GM18517 (cell line): ENCODE measurements around the gene ARHGEF4.

Experiments
- ATAC-seq: cut with Tn5 transposase; IDR thresholded peaks from one replicate; pipeline ENCODE4 v1.9.1; 2021; ENCODE audit warnings: mild to moderate bottlenecking, moderate library complexity; ENCODE audit not compliant: unreplicated experiment

ARHGEF4 gene, protein sequence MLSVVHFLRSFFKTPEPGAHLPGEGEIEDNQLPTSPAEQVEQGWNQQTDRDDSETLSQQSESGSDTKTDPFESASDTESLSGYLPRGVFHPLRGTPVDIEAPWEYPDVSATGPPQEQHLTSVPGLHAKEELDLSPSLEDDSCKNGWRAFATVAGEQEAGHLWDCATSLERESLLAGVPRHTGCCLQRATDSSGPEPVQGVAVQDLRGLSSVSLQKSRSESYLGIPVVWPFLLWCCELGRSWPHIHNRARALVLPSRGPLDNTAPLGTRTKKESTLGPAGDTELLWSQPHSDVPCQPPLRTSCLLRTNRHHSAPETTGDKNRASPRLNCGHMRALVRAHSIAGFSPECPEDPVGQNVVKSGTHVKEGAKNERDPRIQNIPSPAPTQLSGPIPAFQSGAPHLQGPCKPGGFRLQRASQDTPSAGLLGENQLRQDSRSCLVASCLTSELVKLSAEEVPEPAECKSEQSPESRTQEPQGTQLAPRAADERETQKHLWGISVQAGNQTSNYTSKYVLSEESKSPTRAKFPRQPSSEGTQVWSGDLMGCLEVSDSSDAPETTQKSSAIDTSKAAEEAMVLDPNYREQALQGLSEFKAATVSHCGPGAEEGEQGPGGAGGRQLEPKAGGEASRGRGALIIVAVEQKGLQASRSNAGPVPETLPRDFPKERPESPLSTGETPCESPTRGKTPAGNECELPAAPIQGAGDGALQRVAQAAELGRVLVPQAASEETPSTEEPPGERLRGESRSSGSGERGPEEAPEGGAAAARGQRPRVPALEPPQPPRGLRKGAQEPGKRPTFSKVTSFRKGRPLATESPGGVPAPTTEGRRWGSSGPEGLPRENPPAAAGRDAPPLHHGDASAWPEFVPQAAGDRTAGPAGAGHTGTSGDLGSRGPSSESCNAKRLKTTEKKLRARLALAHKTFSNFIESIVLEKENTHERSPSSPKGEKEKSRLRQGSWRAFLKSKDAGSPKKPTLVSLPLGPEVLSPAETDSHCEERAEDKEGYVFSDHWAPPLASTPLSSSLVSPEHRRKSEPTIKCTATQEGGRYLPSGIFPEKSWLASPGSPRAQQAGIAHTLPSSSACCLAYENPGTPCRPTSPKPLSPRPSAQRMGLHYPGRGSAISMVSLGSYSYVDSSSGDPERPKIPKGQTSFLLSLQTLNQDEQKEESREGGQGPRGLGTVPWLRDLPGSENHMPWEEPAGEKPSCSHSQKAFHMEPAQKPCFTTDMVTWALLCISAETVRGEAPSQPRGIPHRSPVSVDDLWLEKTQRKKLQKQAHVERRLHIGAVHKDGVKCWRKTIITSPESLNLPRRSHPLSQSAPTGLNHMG (N-terminal part only)

DNA sequence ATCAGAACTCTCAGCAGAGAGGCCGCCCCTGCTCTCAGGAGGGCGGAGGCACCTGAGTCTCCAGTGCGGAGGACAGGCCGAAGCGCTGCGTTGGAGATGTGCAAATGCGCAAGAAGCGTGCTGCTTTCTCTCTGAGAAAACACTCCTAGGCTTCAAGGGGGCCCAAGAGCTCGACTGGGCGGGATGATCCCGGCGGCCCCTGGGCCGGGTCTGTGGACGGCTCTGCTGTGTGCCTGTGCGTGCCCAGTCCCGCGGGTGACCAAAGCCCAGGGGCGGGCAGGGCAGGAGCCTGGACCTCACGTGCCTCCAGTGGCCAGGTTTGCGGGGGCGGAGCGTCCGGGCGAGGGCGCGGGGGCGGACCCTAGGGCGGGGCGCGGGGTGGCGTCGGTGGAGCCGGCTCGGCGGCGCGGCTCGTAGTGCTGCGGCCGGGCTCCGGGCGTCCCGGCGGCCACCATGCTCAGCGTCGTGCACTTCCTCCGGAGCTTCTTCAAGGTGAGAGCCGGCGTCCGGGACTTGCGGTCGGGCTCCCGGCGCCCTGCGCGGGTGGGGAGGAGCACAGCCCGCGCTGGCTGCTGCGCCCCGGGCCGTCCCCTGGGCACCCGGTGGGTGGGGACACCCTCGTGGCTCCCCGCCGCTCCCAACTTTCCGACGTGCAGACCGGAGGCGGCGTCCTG, at the start of gene ARHGEF4:
ARHGEF4 (plus strand) TSS at position 414 of the 674 bp plus-strand sequence; CDS start at position 454, 40 bp downstream.
- ATAC-seq, result peak; percentile 52

DNA sequence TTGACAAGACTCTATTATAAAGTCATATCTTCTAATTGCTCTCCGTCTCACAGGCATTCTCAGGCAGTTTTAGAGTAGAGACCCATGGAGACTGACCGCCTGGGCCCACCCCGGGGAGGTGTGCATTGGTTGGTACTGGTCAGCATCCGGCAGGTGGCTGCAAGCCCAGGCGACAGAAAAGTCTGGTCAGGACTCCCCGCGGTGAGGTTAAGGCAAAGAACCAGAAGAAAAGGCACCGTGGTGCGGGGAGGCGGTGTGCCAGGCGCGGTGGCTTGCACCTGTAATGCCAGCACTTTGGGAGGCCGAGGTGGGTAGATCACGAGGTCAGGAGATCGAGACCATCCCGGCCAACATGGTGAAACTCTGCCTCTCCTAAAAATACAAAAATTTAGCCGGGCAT, 48.9 kb upstream of the ARHGEF4 start:
- no peak for ATAC-seq

DNA sequence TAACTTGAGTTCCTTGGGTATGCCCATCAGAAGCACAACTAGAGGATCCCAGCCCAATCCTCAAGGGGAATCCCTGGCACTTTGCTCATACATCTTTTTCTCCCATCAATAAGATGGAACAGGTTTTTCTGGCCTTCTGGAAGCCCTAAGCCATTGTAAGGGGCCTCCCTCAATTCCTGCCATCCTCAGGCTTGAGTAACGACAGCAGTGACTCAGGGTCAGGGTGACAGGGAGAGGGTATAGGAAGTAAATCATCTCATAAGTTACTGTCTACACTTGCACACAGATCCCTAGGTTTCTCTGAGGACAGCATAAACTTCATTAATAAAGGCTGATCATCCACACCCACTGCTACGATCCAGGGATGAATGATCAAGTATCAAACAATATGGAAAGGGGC, 46.4 kb upstream of the ARHGEF4 start:
- ATAC-seq, result no peak

DNA sequence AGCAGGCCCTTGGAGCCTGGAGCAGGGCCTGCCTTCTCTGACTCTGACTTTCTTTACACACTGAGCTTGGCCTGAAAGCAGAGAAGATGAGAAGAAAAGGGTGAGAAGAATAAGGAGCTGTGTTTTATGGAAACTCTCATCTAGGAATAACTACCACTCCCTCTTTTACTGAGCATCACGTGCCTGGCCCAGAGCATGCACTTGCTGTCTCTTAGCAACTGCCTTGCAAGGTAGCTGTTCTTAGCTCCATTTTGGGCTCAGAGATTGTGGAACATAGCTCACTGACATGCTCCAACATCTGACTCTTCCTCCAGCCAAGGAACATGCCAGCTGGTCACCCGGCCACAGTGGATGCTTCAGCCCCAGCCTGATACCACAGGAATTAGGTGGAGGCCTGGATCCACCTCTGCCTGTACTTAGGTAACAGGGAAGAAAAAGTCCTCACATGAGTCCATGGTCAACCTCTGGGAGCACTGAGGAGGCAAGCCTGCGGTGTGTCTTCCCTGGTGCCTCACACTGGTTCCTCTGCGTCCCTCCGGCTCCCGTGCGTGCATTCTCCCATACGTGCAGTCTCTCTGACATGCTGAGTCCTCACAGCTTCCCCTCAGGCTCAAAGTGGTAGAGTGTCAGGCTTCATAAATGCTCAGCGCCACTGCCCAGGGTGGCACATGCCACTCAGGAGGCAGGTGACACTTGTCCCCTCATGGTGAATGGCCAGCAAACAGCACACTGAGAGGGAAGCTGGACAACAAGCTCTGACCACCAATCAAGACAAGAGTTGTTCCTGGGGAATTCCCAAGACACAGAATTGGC, 45.7 kb upstream of the ARHGEF4 start:
- no peak for ATAC-seq

DNA sequence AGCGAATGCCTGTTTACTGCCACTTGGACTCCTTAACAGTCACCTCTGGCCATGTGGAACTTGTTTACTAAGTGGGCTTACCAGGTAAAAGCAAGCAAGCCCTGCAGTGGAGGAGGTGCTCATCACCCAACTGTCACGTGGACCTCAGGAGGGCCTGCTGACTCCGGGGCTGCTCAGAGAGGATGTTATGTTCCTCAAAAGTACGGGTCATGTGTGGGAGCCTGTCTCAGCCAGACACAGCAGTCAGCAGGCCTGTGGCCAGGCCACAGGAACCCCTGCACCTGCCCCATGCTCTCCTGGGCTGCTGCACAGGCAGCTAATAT, 45.1 kb upstream of the ARHGEF4 start:
- no peak for ATAC-seq

DNA sequence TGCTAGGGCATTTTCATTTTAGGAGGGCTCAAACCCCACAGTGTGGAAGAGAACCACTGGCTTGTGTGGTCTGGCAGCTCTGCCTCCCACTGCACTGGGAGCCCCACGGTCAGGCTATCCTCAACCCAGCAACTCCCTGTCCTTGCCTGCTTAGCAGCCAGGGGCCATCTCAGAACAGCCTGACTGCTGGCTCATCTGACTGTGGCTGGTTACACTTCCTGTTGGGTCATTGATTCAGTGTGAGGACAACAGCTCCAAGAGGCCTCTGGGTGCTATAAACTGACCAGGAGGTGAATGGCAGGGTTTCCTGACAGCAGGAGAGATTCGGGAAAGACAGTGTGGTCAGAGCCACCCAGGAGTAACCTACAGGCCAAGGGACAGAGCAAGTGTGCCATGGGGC, 41.3 kb upstream of the ARHGEF4 start:
- no peak for ATAC-seq

DNA sequence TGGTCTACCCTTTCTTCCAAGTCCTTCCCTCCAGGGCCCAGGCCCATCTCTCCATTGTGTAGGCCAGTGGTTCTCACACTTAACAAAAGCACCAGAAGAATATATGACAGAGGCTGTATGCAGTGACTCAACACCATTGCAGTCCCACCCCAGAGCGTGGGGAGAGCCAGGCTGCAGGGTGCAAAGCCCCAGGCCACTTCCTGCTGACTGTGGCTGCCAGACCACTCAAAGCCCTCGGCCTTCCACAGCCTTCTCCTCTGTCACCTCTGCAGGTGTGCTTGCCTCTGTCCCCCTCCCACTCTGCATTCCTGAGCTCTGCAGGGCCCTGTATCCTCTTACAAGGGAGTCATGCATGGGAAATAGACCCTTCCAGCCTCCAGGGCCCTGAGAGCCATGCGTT, 40.4 kb upstream of the ARHGEF4 start:
- no peak for ATAC-seq

DNA sequence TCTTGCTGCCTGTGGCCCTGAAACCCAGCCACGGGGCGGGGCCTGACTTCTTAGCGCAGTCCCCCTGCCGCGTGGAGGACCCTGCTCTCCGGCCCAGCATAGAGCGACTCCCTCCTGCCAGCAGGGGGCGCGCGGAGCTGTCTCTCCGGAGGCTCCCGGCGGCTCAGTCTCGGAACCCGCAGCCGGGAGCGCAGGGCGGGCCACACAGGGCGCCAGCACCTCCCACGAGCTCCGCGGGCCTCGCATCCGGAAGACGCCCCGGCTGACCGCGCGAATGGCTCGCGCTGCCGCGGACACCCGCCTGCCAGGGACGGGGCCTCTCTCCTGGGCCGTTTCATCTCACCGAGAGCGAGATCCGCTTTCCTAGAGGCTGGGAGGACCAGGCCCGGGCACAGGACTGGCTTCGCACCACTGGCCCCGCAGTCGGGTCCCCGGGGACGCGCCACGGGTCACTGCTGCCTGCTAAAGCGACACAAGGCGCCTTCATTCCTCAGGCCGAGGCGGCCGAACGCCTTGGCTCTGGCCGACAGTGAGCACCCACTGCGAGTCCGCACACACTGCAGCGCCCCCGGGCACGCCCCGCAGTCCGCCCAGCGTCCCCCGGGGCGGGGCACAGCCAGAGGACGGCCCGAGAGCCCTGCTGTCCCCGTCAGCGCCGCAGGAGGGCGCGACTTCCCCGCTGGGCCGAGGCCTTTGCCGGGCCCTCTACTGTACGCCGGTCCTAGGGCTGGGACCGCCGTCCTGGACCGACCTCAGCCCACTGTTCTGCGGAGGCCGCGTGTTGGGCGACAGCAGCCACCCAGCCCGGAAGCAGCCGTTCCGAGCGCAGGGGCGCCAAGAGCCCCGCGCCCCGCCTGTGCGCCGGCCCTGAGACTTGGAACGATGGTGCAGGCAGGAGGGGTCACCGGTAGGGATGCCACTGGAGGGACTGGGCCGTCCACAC, 39.0 kb upstream of the ARHGEF4 start:
- ATAC-seq, result peak; percentile 90

DNA sequence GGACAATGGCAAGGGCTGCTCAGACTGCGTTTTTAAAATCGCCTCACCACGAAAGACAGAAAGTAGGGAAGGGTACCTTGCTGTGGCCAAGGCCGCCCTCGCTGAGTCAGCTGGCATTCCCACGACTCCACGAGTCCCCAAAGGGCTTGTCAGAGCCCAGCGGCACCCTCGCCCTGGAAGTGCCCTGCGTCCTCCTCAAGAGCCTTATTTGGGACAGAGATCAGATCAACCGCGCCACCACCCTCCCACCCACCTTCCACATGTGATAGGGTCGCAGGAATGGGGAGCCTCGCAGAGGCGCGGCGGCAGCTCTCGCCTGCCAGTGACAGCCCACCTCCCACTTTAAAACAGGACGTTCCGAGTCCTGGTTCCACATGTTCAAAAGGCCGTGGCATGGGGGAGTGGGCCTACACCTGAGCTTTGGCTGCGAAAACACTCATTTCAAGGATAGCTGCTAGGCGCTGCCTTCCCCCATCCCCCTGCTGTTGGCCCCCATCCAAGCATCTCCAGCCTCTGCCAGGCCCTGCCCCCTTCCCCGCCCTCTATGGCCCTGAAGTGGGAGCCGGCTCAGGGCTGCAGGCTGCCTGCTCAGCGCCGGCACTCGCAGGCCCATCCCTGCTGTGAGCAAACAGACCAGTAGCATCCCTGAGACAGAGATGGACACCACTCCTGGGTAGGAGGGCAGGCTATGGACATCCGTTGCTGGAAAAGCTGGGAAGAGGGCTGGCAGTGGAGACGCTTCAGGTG, 38.1 kb upstream of the ARHGEF4 start:
- ATAC-seq, result no peak

DNA sequence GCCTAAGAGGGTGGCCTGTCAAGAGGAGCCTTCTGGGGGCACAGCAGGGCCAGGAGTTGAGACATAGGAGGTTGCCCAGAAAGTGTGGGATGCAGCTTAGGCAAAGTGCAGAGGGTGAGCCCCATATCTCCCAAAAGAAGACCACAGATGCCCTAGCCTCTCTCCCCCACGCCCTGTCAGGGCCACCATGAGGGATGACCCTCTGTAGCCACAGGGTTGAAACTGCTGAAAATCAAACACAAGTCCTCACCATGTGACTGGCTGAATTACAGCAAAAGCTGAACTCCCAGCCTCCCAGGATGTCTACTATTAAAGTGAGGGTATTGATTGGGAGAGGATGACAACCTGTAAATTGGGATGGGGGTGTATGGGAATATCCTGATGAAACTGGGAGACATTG, 37.4 kb upstream of the ARHGEF4 start:
- ATAC-seq, result no peak

DNA sequence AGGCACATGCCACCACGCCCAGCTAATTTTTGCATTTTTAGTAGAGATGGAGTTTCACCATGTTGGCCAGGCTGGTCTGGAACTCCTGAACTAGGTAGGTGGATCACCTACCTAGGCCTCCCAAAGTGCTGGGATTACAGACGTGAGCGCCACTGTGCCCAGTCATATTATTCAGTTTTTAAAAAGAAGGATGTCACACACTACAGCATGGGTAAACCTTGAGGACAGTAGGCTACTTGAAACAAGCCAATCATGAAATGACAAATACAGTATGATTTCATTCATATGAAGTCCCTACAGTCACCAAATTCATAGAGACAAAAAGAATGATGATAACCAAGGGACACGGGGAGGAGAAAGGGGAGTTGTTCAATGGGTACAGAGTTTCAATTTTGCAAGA, 31.1 kb upstream of the ARHGEF4 start:
- no peak for ATAC-seq

DNA sequence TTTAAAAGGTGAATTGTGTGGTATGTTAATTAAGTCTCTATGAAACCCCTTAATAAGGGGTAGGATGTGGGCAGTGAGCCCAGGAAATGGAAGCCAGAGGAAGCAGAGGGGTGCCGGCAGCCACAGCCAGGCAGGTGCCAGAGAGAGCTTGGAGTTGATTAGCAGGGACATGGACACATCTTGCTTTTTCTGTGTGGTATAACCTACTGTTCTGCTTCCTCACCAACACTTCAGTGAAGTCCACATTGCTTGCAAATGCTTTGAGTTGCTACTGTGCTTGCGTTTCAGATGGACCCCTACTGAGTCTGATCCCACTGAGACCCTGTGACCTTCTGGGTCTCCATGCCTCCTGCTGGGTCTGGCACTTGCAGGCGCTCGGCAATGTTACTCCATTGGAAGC, 30.3 kb upstream of the ARHGEF4 start:
- ATAC-seq, result no peak

DNA sequence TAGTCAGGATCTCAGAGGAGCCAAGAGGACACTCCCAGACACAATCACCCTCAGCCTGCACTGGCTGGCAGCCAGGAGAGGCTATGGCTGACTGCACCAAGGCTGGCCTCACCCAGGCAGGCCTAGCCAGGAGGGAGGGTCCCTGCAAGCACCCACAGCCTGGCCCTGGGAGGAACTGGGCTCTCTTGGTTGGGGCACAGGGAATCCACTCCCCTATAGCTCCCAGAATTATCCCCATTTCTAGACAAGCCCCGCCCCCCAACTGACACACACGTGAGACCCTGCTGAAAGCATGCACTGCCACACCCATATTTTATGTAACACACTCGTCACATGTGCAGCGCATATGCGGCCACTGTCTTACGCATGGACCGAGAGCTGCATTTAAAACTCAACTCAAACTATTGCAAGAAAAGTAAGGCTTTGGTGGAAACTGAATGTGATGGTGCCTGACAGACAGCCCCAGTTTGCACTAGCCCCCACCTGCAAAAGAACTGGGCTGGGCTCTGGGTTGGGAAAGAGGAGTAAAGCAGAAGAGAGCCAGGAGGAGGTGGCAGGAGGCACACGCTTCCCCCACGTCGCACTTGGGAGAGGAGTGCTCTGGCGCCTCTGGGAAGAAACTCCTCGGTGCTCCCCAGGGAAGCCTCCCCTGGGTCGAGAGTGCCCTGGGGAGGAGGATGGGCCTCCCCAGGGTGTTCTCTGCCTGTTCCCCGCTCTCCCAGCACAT, 28.9 kb upstream of the ARHGEF4 start:
- ATAC-seq, result no peak

DNA sequence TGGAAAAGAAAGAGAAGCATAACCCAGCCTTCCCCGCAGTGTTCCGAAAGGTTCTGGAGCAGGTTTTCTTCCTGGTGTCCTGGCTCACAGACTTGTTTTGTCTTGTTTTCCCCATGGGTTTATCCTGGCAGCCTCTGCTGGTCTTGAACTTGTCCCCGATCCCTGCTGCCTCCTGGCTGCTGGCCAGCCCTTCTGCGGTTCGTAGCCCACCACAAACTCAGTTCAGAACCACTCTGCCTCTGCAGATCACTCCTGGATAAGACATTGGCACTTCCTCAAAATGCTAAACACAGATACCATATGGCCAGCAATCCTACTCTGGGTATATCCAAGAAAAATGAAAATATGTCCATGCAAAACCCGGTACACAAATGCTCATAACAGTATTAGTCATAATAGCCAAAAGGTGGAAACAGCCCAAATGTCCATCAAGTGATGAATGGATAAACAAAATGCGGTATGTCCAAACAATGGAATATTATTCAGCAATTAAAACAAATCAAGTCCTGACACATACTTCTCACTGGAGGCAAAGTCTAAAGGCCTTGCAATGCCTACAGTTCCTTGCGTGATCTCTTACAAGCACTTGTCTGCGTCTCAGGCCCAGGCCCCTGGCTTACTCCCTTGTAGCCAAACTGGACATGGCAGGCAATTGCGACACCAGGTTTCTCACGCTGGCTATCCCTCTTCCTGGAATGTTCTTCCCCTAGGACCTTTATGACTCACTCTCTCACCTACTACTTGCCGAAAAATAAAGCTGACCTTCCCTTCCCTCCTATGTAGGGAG, 28.0 kb upstream of the ARHGEF4 start:
- no peak for ATAC-seq

DNA sequence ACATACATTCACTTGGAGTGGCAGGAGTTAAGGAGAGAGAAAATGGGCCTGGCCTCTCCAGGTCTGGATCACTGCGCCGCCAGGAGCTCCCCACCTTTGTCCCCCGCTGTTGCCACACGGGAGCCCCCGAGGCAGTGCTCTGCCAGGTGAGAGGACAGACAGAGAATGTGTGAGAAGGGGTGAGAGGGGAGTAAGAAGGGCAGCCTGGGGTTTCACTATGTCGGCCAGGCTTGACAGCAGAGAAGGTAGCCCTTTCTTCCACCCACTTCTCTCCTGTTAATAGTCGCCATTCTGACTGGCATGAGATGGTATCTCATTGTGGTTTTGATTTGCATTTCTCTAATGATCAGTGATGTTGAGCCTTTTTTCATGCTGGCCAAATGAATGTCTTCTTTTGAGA, 26.2 kb upstream of the ARHGEF4 start:
- no peak for ATAC-seq

DNA sequence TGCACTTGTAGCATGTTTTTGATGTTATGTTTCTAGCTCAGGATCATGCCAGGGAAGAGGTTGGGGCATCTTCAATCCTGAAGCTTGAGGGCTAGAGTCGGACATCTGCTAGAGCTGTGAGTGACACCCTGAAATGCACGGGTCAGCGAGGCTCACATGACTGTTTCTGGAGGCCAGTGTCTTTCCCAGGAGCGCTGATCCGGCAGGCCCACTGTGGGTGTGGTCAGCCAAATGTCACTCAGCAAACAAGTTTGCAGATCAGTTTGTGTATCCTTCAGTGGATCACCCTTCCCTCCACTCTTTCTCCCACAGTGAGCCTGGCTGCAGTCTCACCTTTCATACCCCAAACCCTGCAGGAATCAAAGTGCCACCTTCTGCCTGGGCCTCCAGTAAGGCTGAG, 23.0 kb upstream of the ARHGEF4 start:
- no peak for ATAC-seq
